GM21723 (cell line): ENCODE measurements around the gene KCNH6.

ENCODE experiments used
- ATAC-seq: cut with Tn5 transposase; IDR thresholded peaks from one replicate; pipeline ENCODE4 v1.9.1; 2021; ENCODE audit warnings: mild to moderate bottlenecking, moderate library complexity; ENCODE audit not compliant: unreplicated experiment

KCNH6 gene

GRCh38 chr17:63487014-63487339 is 36.2 kb upstream of the KCNH6 start:
- ATAC-seq, result no peak

DNA sequence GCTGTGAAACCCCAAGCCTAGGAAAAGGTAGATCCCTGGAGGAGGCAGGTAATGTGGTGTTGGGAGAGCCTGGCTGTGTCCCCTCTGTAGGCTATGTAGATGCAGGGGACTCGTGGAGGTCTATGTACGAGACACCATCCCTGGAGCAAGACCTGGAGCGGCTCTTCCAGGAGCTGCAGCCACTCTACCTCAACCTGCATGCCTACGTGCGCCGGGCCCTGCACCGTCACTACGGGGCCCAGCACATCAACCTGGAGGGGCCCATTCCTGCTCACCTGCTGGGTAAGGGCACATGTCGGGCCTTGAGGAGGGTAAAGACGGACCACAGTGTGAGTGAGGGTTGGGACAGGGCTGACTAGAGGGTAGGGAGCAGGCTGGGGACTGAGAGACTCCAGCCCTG is 34.3 kb upstream of the KCNH6 start:
- no peak for ATAC-seq

DNA sequence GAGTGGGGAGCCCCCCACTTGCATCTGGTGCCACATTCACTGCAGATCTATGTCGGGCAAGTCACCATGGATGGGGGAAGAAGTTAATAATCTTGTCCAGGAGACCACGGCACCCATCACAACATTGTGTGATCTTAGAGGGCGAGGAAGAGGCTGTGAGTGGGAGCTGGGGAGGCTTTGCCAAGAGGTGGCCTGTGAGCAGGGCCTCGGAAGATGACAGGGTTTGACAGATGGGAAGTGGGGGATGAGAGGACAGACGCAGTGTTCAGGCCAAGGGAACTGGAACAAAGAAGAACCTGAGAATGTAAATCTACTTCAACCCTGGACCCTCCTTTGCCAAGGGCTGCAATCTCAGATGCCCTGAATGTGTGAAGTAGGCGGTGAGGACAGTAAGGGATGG is 33.9 kb upstream of the KCNH6 start:
- no peak for ATAC-seq

DNA sequence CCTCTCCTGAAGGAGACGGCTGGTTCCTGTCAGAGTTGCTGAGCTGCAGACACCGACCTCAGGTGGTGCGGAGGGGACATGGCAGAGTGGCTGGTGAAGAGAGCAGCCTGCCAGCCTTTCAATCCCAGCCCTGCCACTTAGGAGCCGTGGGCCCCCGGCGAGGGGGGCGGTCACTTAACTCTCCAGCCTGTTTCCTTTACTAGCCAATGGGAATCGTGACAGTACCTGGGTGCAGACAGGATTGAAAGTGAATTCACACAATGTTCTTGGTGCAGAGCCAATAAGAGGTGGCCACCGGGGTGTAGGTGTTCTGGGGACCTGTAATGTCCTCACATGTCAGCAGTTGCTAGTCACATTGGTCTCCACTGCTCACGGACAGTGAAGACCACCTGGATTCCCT is 32.8 kb upstream of the KCNH6 start:
- ATAC-seq, result no peak

GRCh38 chr17:63490858-63491400 is 32.2 kb upstream of the KCNH6 start:
- ATAC-seq, result no peak

GRCh38 chr17:63491413-63491812 is 31.7 kb upstream of the KCNH6 start:
- ATAC-seq, result no peak

GRCh38 chr17:63491977-63492618 is 31.1 kb upstream of the KCNH6 start:
- no peak for ATAC-seq

GRCh38 chr17:63492940-63493339 is 30.2 kb upstream of the KCNH6 start:
- no peak for ATAC-seq

- ATAC-seq, result no peak
These were observed 29.7 kb upstream of the KCNH6 start for GRCh38 chr17:63493411-63493810.

DNA sequence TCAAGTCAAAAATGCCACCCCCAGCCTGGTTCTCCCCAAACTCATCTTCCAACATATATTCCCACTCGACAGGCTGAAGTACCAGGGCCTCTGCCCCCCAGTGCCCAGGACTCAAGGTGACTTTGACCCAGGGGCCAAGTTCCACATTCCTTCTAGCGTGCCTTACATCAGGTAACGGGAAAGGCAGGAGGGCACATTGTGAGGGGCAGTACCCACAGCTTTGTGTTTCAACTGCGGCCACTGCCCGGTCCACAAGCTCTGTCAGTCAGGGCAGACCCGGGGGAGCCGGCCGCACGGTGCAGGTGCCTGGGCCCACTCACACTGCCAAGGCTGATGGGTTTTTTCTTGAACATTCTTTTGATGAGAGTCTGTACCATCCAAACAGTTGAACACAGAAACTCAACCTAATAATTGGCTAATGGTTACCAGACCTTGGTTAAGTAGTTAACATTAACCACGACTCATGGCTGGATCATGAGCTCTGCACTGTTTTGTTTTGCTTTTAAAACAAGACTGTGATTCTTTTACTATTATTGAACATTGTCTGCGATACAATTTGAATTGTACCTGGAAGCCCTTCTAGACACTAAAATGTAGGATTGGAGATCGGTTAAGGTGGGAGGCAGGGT is 28.7 kb upstream of the KCNH6 start:
- ATAC-seq, result no peak

DNA sequence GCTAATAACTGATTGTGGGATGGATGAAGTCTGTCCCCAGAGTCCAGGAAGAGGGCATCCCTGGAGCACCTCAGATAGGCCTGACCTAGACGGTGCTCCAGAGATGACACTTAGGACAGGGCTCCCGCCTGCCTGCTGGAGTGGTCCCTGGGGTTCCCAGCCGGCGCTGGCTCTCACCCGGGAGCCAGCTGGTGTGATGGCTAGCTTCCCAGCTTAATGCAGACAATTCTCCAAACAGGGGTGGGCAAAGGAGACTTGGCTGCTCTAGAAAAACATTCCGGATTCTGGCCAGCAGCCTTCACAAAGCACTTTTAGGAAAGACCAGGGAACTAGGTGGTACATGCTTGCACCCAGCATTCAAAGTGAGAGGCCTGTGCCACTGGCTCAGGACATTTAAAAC is 27.7 kb upstream of the KCNH6 start:
- no peak for ATAC-seq

DNA sequence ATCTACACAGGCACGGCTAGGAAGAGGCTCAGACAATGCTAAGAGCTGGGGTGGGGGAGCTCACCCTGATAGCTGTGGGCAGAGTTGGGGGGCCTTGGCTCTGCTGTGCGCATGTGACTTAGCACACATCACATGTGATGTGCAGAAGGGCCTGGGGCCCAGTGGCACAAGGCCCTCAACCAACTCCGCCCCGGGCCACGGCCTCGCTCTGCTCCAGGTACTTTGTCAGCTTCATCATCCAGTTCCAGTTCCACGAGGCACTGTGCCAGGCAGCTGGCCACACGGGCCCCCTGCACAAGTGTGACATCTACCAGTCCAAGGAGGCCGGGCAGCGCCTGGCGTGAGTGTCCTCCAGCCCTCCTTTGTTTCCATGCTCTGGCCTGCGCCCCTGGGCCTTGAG is 27.0 kb upstream of the KCNH6 start:
- no peak for ATAC-seq

- ATAC-seq, result no peak
These were observed 26.3 kb upstream of the KCNH6 start for GRCh38 chr17:63496663-63497400.

- ATAC-seq, result no peak
These were observed 25.3 kb upstream of the KCNH6 start for GRCh38 chr17:63497708-63498483.

- no peak for ATAC-seq
These were observed 24.4 kb upstream of the KCNH6 start for GRCh38 chr17:63498626-63499195.

GRCh38 chr17:63500543-63501390 is 22.4 kb upstream of the KCNH6 start:
- ATAC-seq, result no peak

- ATAC-seq, result no peak
These were observed 19.8 kb upstream of the KCNH6 start for GRCh38 chr17:63503341-63503705.

DNA sequence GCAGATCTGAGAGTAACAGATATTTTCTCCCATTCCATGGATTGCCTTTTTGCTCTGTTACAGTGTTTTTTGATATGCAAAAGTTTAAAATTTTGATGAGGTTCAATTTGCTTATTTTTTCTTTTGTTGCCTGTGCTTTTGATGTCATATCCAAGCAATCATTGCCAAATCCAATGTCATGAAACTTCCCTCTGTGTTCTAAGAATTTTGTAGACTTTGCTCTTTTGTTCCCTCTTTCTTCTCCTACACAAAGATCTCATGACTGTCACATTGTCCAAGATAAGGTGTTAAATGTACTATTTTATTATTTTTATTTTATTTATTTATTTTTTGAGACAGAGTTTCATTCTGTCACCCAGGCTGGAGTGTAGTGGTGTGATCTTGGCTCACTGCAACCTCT is 18.9 kb upstream of the KCNH6 start:
- no peak for ATAC-seq

- no peak for ATAC-seq
These were observed 17.8 kb upstream of the KCNH6 start for GRCh38 chr17:63505341-63505740.

- no peak for ATAC-seq
These were observed 16.5 kb upstream of the KCNH6 start for GRCh38 chr17:63506627-63507026.
